Anterior cingulate cortex (tissue), 58 donors: ENCODE measurements around the gene WNK4.
A peak's percentile ranks its signal among the peaks of the same experiment; 100 is the strongest.
"Not testable (repeated sequence)": the region's sequence is repeated elsewhere in the genome, so short reads cannot be mapped to it uniquely, and the experiment has no call there.

ENCODE experiments used
- DNase-seq, 58 donors: peaks; one replicate each; lab custom pipeline; 2025; lab: John Stamatoyannopoulos, UW

Gene WNK4

DNA sequence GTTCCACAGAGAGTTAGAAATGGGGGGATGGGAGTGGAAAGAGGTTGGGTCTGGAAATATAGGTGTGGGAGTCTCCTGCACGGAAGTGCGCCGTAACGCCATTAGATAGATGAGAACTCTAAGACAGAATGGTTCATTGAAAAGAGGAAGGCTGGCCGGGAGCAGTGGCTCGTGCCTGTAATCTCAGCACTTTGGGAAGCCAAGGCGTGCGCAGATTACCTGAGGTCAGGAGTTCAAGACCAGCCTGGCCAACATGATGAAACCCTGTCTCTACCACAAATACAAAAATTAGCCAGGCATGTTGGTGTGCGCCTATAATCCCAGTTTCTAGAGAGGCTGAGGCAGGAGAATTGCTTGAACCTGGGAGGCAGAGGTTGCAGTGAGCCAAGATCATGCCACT is 12.4 kb upstream of the WNK4 start:
- DNase-seq, result not testable (repeated sequence)

DNA sequence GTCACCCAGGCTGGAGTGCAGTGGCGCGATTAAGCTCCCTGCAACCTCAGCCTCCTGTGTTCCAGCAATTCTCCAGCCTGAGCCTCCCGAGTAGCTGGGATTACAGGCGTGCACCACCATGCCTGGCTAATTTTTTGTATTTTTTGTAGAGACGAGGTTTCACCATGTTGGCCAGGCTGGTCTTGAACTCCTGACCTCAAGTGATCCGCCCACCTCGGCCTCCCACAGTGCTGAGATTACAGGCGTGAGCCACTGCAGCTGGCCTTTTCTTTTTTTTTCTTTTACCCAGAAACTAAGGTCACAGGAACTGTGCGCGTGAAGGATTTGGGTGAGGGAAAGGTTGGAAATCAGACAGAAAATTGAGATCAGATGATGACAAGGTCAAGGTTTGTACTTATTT is 10.4 kb upstream of the WNK4 start:
- DNase-seq, result not testable (repeated sequence)

DNA sequence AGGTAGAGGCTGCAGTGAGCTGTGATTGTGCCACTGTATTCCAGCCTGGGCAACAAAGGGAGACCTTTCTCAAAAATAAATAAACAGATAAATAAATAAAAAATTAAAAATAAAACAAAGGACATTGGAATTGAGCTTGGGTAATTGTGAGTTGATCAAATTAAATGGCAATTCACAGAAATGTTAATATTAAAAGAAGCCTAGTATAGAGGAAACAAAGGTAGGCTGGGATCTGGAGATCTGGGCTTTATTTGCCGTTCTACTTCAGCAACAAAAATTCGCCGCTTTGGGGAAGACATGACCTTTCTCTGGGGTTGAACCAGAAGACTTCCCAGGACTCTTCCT is 7.5 kb upstream of the WNK4 start:
- DNase-seq, result no peak

DNA sequence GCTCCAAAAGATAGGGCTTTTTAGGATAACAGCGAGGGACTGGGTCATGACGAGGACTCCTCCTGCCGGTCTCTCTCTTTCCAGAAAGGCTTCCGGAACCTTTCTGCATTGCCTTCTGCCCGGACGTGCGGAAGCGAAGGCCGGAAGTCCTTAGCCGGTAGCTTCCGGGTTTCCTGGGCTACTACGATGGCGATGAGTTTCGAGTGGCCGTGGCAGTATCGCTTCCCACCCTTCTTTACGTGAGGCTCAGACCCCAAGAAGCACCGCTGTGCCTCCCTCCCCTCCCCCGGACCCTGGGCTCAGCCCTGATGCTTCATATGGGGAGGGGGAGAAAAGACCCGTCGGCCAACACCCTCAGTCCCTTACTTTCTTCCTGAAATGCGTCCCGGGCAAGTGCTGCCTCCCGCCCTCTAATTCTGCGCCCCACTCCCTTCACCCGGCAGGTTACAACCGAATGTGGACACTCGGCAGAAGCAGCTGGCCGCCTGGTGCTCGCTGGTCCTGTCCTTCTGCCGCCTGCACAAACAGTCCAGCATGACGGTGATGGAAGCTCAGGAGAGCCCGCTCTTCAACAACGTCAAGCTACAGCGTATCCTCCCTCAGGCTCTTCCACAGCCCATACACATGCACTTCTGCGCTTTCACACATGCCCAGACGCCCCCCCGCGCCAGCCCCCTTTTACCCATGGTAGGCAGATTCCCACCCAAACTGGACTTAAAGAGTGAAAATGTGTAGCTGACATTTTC is 6.9 kb upstream of the WNK4 start, which contains the start of gene VPS25:
Gene VPS25 (plus strand): TSS at position 160 of the 746 bp plus-strand sequence. CDS start 27 bp downstream, at position 187.
- DNase-seq, result peak in 57 of 58 donors; percentile 26 to 91 (median 69)

DNA sequence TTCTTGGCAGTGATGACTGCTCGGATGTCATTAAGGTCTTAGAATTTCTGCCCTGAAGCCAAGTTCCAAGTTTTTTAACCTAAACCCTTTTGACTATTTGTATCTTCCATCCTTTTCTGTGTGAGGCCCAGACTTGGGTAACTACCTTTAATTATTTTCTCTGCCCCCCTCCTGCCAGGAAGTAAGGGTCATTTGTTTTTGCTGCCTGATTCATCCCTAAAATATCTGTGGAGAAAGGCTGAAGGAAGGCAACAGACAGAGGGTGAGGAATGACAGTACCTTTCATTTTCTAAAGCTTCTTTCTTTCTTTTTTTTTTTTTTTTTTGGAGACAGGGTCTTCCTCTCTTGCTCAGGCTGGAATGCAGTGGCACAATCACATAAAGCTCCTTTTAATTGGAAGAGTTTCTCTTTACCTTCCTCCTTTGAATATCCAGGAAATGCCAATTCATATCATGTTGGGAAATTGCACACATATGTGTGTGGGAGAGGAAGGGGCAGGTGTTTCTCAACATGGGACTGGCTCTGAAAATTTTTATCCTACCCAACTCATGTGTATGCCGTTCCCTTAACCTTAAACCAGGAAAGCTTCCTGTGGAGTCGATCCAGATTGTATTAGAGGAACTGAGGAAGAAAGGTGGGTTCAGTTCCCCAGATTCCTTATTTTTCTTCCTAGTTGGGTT is 6.2 kb upstream of the WNK4 start:
- DNase-seq, result no peak

DNA sequence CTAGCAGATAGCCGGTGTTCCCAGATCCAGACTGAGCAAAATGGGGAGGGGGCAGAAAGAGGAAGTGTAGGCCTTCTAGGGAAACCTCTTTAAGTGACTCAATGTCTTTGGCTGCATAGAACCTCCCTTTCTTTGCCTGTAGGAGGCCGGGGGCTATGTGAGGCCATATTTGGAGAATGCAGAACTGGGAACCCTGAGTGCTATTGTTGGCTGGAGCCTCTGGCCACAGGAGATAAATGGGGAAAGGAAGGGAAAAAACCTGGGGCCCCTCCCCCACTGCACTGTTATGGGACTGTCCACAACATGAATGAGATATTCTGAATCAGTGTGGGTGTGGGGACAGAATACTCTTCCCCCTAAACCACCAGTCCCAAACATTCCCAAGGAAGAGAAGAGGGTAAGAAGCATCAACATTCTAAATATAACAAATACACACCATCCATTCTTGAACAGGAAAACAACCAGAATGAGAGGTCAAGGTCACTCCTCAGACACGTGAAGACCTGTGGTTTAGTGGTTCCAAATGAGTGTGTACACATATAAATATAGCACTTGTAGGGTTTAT is 4.8 kb upstream of the WNK4 start:
- no peak for DNase-seq

DNA sequence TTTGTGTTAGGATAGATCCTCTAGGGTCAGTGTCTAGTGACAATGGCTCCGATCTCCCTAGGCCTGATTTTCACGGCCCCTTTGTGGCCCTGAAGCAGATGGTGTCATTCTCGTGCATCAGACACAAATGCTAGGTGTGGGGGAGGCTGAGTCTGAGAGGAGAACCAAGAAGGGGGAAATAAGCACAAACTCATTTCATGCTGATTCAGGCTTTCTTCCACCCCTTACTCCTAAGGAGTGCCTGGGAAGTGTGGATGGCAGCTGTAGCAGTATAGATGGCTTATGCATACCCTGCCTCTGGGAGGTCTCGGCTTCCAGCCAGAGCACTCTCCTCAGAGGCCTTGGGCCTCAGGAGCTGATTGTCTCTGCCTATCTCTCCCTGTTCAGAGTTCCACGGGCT is 1.8 kb upstream of the WNK4 start:
- no peak for DNase-seq

DNA sequence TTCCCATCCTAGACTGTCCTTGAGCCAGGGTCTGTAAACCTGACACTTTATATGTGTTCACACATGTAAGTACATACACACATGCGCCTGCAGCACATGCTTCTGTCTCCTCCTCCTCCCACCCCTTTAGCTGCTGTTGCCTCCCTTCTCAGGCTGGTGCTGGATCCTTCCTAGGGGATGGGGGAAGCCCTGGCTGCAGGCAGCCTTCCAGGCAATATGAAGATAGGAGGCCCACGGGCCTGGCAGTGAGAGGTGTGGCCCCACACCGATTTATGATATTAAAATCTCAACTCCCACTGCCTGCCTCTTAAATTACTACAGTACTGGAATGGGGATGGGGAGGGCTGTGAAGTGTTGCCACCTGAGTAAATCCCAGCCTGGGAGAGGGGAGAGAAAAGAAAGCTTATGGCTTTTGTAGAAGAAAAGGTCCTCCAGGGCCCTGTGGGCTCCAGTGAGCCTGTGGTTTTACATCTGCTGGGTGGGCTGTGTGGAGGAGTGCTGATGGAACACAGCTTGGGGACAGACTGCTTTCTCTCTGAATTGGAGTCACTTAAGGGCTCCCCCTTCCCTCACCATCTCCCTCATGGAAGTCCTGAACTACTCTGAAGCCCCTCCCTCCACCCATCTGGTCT is 990 bp upstream of the WNK4 start:
- no peak for DNase-seq

DNA sequence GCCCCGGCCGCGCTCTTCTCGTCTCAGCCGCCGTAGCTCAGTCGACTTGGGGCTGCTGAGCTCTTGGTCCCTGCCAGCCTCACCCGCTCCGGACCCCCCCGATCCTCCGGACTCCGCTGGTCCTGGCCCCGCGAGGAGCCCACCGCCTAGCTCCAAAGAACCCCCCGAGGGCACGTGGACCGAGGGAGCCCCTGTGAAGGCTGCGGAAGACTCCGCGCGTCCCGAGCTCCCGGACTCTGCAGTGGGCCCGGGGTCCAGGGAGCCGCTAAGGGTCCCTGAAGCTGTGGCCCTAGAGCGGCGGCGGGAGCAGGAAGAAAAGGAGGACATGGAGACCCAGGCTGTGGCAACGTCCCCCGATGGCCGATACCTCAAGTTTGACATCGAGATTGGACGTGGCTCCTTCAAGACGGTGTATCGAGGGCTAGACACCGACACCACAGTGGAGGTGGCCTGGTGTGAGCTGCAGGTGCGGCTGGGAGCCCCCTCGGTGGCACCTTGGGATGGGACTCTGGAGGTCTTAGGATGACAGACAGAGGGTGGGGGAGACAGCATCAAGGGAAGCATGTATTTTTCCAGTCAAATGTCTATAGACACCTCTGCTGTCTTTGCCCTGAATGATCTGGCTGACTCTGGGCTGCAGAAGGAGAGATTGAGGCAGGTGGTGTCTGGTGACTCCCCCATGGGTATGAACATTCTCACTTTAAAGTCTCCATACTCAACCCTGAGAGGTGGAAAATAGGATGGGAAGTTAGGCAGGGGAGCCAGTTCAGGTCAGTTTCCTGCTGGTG is 635 bp downstream of the WNK4 start:
- no peak for DNase-seq

DNA sequence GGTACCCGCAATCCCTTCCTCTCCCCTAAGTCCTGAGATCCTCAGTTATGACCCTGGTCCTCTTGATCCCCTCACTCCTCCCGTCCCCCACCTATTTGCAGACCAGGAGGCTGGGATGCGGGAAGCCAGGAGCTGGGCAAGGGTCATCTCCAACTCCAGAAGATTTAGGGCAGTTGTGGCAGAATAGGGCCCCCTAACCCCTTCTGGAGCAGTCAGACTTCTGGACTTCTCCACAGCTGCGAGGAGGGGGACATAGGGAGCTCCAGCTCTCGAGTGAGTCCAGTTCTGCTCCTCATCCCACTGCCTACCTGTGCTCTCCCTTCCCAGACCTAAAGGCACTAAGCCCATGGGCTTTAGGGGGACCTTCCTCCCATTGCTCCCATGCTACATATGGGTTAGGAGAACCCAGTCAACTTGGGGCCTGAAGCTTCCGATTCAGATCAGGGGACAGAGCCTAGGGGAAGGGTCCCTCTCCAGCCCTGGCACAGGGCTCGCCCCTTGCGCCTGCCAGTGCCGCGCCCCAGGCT is 1.3 kb downstream of the WNK4 start:
- DNase-seq, result no peak

DNA sequence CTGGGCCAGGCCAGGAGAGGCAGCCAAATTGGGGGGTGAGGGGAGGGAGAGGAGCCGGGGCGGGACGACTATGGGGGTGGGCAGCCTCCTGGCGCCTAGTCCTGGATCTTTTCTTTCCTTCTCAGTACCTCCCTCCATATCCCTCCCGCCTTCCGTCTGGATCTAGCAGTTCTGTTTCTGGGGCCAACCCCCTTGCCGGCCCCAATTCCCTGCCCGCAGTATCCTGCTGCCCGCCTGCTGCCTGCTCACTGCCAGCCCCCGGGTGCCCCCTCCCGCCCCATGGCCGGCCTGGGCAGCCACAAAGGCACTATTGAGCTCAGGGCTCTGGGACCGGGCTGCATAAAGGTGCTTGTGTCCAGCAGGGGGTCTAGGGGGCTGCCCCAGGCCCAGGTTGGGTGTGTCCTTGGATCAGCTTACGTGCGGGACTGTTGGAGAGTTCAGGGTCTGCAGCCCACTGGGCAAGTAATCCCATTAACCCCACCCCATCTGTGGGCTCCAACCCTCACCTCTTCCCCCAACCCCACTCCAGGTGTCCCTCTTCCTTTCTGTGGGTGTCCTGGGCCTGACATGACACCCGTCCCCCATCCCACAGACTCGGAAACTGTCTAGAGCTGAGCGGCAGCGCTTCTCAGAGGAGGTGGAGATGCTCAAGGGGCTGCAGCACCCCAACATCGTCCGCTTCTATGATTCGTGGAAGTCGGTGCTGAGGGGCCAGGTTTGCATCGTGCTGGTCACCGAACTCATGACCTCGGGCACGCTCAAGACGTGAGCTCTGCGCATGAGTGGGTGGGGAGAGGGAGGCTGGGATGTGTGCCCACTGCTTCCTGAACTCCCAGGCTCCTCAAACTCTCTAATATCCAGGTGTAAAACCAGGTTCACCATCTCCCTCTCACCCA is 2.0 kb downstream of the WNK4 start:
- no peak for DNase-seq

DNA sequence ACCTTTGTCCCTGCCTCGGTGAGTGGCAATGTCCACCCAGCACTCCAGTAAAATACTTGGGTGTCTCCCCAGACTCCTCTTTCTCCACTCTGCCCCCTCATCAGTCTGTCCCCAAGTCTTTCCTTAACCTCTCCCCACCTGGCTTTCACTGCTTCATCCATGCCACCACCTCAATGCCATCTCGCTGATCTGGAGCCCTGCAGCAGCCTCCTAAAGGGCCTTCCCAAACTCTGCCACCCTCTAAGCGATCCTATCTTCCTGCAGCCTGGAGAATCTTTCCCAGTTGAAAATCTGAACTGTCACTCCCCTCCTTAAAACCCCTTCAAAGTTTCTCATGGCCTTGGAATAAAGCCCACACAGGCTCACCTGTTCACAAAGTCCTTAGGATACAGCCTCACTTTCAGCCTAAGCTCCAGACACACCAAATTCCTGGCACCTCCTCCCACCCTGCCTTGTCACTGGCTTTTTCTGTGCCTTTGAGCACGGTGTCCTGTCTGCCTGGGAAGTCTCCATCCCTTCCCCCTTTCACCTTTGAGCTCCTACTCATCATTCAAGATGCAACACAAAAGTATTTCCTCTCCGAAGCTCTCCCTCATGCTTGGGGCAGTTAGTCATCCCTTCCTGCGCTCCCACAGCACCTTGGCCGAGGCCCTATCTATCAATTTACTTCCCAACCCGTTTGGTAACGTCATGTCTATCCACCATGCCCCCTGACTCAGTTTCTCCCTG is 2.8 kb downstream of the WNK4 start:
- DNase-seq, result no peak

DNA sequence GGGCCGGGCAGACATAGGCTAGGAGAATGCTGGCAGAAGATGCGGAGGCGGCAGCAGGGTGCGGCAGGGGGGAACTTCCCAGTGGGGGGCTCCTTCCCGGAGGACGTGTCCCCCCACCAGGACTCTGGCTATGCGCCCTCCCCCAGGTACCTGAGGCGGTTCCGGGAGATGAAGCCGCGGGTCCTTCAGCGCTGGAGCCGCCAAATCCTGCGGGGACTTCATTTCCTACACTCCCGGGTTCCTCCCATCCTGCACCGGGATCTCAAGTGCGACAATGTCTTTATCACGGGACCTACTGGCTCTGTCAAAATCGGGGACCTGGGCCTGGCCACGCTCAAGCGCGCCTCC is 3.4 kb downstream of the WNK4 start:
- no peak for DNase-seq

DNA sequence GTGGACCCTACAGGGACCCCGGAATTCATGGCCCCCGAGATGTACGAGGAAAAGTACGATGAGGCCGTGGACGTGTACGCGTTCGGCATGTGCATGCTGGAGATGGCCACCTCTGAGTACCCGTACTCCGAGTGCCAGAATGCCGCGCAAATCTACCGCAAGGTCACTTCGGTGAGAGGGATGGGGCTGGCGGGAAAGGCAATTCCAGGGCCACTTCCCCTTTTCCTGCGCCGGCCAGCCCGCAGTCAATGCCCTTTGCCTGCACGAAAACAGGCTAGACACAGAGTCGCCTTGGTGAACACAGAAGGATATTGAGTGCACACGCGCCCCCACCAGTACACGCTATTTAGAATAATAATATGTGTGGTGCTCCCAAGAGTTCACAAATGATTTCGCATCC is 4.0 kb downstream of the WNK4 start:
- no peak for DNase-seq

DNA sequence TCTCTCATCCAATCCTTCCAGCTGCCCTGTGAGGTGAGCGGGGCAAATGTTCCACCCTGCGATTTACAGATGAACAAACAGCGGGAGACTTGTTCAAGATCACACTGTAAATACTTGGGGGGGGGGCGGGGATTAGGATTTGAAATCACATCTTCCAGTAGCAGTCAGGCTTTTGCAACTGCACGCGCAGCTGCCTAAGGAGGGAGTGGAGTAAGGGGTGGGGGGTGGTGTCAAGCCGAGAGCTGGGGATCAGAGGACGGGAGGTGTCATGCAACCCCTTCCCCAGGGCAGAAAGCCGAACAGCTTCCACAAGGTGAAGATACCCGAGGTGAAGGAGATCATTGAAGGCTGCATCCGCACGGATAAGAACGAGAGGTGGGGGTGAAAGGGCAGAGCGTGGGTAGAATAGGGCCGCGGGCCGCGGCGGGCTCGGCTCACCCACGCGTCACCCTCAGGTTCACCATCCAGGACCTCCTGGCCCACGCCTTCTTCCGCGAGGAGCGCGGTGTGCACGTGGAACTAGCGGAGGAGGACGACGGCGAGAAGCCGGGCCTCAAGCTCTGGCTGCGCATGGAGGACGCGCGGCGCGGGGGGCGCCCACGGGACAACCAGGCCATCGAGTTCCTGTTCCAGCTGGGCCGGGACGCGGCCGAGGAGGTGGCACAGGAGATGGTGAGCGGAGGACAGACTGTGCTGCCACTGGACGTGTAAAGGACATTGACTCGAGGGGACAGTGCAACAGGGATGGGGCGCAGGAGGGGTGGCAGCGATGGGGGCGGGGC is 4.6 kb downstream of the WNK4 start:
- no peak for DNase-seq

DNA sequence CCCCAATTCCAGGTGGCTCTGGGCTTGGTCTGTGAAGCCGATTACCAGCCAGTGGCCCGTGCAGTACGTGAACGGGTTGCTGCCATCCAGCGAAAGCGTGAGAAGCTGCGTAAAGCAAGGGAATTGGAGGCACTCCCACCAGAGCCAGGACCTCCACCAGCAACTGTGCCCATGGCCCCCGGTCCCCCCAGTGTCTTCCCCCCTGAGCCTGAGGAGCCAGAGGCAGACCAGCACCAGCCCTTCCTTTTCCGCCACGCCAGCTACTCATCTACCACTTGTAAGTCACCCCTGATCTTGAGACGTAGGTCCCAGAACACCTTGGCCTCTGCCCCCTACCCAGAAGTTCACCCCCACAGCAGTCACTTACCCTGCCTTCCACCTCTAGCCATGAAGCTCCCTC is 6.9 kb downstream of the WNK4 start:
- DNase-seq, result no peak

DNA sequence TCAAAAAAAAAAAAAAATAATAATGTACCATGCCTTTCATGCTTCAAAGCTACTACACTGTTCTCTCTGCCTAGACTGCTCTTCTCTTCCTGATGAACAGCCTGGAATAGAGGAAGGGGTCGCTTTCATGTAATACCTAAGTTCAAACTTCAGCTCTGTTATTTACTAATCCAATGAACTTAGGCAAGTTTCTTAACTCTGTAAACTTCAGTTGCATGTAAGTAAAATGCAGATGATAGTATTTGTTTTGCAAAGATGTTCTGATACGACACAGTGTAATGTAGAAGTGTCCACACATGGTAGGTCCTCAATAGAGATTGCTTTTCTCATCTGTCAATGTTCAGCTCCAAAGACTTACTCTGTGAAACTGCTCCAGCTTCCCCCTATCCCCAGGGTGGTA is 11.5 kb downstream of the WNK4 start:
- no peak for DNase-seq

DNA sequence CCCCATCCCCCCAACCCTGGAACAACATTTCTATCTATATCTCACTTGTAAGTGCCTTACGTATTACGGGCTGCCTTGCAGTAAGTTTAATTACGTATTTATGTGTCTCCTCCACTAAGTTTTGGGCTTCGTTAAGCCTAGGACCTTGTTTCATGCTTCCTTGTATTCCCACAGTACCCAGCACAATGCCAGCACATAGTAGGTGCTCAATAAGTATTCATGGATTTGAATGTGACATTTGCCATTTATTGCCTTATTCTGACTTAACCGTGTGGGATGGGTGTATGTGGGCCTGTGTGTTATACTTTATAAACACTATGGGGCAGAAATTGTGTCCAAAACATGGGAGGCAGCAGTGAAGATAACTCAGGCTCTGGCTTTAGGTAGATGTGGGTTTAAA is 12.1 kb downstream of the WNK4 start:
- no peak for DNase-seq
